Measurements from ENCODE around the gene FOSL2. TPM values are rescaled to one million over a fixed set of nuclear protein-coding genes. Genes with fewer than 3 reads are reported as not detected.

The FOSL2 gene
- total RNA-seq, 2 experiments from 2014 or later, result 0.35 to 1.0 TPM

DNA sequence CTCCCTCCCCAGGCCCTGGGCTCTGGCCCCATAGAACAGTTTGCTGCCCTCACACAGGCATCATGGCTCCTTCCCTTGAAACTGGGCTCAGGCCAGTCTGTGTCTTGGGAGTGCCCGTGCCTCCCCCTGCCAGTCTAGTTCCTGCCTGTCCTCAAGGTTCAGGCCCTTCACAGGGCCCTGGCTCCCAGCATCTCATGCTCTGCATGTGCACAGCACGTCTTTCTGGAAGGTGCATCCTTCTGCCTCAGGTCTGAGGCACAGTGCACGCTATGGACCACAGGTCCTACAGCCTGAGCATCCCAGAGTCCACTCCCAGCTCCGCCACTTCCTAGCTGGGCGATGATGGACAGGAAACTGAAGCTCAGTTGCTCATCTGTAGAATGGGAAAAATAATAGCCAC is 35.6 kb upstream of the FOSL2 start:
- Histone ChIP-seq H3K79me2 (ENCODE audit: insufficient read depth, low read depth, low read length) (no peaks in the 10 kb centered on the region), H4K20me1 (ENCODE audit: insufficient read depth, low read length) (no peaks in the 10 kb centered on the region), H3K9me2 (ENCODE audit: insufficient read depth, low read length) (no peaks in the 10 kb centered on the region), H3K27ac (ENCODE audit: low read depth, low read length, poor library complexity, severe bottlenecking) (no peak overlapping the region), H3K36me3 (ENCODE audit: insufficient read depth, low read length) (no peaks in the 10 kb centered on the region), H3K9me3 (ENCODE audit: low read length) (no peaks in the 10 kb centered on the region), H3K4me1 (ENCODE audit: insufficient read depth, low read length, poor library complexity, severe bottlenecking) (no peaks in the 10 kb centered on the region), H3K4me2 (ENCODE audit: low read length) (no peak overlapping the region), H3K4me3 (ENCODE audit: low read depth, low read length, poor library complexity, severe bottlenecking) (no peak overlapping the region), H2AFZ (ENCODE audit: low read length) (no peak overlapping the region)
- intact Hi-C loops (cut with micrococcal nuclease; ENCODE audit: unreplicated experiment), result no loop called here
- ChIA-PET POLR2A (no interaction called here), CTCF (ENCODE audit: unreplicated experiment) (no interaction called here)
- BruUV-seq (replicated peaks), result no TSS peak
- TF ChIP-seq, protein P1, sequence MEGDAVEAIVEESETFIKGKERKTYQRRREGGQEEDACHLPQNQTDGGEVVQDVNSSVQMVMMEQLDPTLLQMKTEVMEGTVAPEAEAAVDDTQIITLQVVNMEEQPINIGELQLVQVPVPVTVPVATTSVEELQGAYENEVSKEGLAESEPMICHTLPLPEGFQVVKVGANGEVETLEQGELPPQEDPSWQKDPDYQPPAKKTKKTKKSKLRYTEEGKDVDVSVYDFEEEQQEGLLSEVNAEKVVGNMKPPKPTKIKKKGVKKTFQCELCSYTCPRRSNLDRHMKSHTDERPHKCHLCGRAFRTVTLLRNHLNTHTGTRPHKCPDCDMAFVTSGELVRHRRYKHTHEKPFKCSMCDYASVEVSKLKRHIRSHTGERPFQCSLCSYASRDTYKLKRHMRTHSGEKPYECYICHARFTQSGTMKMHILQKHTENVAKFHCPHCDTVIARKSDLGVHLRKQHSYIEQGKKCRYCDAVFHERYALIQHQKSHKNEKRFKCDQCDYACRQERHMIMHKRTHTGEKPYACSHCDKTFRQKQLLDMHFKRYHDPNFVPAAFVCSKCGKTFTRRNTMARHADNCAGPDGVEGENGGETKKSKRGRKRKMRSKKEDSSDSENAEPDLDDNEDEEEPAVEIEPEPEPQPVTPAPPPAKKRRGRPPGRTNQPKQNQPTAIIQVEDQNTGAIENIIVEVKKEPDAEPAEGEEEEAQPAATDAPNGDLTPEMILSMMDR (conservative IDR thresholded peaks at IDR 0.05; ENCODE audit: low read length), result no peak
- TF ChIP-seq EZH2phosphoT487 (IDR thresholded peaks at IDR 0.05; ENCODE audit: borderline replicate concordance, low read depth, low read length), result no peak
- DNase-seq (ENCODE audit: low spot score), result no peak

DNA sequence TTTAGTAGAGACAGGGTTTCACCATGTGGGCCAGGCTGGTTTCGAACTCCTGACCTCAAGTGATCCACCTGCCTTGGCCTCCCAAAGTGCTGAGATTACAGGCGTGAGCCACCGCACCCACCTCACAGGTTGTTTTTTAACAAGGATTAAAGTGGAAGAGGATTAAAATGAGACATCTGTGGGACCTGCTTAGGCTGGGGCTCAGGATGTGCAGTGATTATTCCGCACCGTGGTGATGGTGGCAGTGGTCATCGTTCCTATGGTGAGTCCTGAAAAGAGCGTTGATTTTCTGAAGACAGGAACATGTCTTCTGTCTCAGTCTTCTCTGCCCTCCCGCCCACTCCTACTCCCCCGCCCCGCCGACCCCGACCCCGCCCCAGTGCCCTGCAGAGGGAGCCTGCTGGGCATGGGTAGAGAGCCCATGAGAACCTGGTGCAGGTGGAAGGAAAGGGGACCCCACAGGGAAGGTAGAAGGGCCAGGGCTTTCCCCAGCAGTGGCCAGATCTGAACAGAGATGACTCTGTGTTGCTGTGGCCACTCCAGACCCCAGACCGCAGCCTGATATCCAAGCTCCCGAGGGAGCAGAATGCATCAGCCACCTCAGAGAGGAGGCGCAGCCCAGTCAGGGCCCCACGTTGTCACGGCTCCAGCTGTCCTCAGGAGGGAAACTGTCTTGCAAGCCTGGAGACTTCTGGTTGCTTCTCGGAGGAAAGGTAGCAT is 34.5 kb upstream of the FOSL2 start:
- no peaks in the 10 kb centered on the region for H3K79me2 ChIP-seq (ENCODE audit: insufficient read depth, low read depth, low read length)
- no peak overlapping the region for H3K4me3 ChIP-seq (ENCODE audit: low read depth, low read length, poor library complexity, severe bottlenecking)
- no peak overlapping the region for H3K27ac ChIP-seq (ENCODE audit: low read depth, low read length, poor library complexity, severe bottlenecking)
- no peak overlapping the region for H2AFZ ChIP-seq (ENCODE audit: low read length)
- intact Hi-C loops (cut with micrococcal nuclease; ENCODE audit: unreplicated experiment), result no loop called here
- no peaks in the 10 kb centered on the region for H3K4me1 ChIP-seq (ENCODE audit: insufficient read depth, low read length, poor library complexity, severe bottlenecking)
- H4K20me1 ChIP-seq (ENCODE audit: insufficient read depth, low read length), result no peaks in the 10 kb centered on the region
- no peak for DNase-seq (ENCODE audit: low spot score)
- H3K4me2 ChIP-seq (ENCODE audit: low read length), result no peak overlapping the region
- H3K36me3 ChIP-seq (ENCODE audit: insufficient read depth, low read length), result no peaks in the 10 kb centered on the region
- ChIA-PET CTCF (ENCODE audit: unreplicated experiment) (no interaction called here), POLR2A (no interaction called here)
- no peak for TF ChIP-seq EZH2phosphoT487 (IDR thresholded peaks at IDR 0.05; ENCODE audit: borderline replicate concordance, low read depth, low read length)
- TF ChIP-seq, protein P1 (conservative IDR thresholded peaks at IDR 0.05; ENCODE audit: low read length), result no peak
- no TSS peak for BruUV-seq (replicated peaks)
- H3K9me2 ChIP-seq (ENCODE audit: insufficient read depth, low read length), result no peaks in the 10 kb centered on the region
- H3K9me3 ChIP-seq (ENCODE audit: low read length), result no peaks in the 10 kb centered on the region

DNA sequence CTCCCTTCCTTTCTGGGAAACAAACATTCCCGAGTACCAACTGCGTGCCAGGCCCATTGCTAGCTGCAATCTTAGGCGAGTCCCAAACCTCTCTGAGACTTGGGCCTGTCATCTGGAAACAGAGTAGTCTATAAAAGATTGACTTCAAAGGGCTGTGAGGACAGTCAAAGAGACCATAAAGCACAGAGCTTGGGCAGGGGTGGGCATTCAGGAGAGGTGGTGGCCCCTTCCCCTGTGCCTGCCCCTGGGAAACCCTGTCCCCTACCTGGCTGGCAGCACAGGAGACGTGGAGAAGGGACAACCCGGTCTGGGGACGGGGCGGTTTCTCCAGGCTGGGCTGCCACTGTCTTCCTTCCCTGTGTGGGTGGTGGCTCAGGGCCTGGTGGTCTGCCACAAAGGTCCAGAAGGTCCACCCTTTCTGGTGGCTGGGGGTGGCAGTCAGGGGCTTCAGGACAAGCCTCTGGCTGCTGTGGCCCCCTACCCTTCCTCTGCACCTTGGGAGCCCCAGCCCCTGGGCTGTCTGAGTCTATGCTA is 33.9 kb upstream of the FOSL2 start:
- CTCF ChIA-PET (ENCODE audit: unreplicated experiment), result no interaction called here
- H3K4me1 ChIP-seq (ENCODE audit: insufficient read depth, low read length, poor library complexity, severe bottlenecking), result no peaks in the 10 kb centered on the region
- H4K20me1 ChIP-seq (ENCODE audit: insufficient read depth, low read length), result no peaks in the 10 kb centered on the region
- 0 out of 2 replicates have a peak overlapping the region, but pooled peaks have one; percentile 50 for H2AFZ ChIP-seq (ENCODE audit: low read length)
- H3K9me2 ChIP-seq (ENCODE audit: insufficient read depth, low read length), result no peaks in the 10 kb centered on the region
- no peak overlapping the region for H3K27ac ChIP-seq (ENCODE audit: low read depth, low read length, poor library complexity, severe bottlenecking)
- H3K9me3 ChIP-seq (ENCODE audit: low read length), result no peaks in the 10 kb centered on the region
- intact Hi-C loops (cut with micrococcal nuclease; ENCODE audit: unreplicated experiment), result no loop called here
- H3K36me3 ChIP-seq (ENCODE audit: insufficient read depth, low read length), result no peaks in the 10 kb centered on the region
- H3K4me3 ChIP-seq (ENCODE audit: low read depth, low read length, poor library complexity, severe bottlenecking), result no peak overlapping the region
- no peak for TF ChIP-seq EZH2phosphoT487 (IDR thresholded peaks at IDR 0.05; ENCODE audit: borderline replicate concordance, low read depth, low read length)
- TF ChIP-seq, protein P1 (conservative IDR thresholded peaks at IDR 0.05; ENCODE audit: low read length), result no peak
- H3K79me2 ChIP-seq (ENCODE audit: insufficient read depth, low read depth, low read length), result no peaks in the 10 kb centered on the region
- no peak for DNase-seq (ENCODE audit: low spot score)
- H3K4me2 ChIP-seq (ENCODE audit: low read length), result 0 out of 2 replicates have a peak overlapping the region, but pooled peaks have one; percentile 32
- BruUV-seq (replicated peaks), result no TSS peak
- POLR2A ChIA-PET, result no interaction called here
